H1 (cell line): Measurements from ENCODE around the gene PFKM.

Source experiments
- CEBPB ChIP-seq: IDR thresholded peaks from 2 replicates; pipeline ENCODE4 v1.6.1; 2012; ENCODE audit warnings: low read depth, low read length
- EP300 ChIP-seq, 2 experiments: IDR thresholded peaks; 1 replicate in 1 of 2; 2 replicates in 1 of 2; pipeline ENCODE4 v1.6.1; 2011 to 2012; ENCODE audit warnings: low read depth in 2 of 2, low read length in 2 of 2, mild to moderate bottlenecking in 2 of 2, borderline replicate concordance in 1 of 2, inconsistent platforms in 1 of 2, moderate library complexity in 1 of 2
- FOSL1 ChIP-seq: IDR thresholded peaks from 2 replicates; pipeline ENCODE4 v1.6.1; 2011; ENCODE audit warnings: mild to moderate bottlenecking, low read depth, low read length, moderate library complexity; ENCODE audit not compliant: insufficient read depth
- JUN ChIP-seq: IDR thresholded peaks from 2 replicates; pipeline ENCODE4 v1.6.1; 2011; ENCODE audit warnings: low read depth, mild to moderate bottlenecking, improper control_type of control experiment, low read length
- JUND ChIP-seq: IDR thresholded peaks from 2 replicates; pipeline ENCODE4 v1.6.1; 2011; ENCODE audit warnings: mild to moderate bottlenecking, improper control_type of control experiment, low read length
- PHF8 ChIP-seq: fragments of 200-600 bp; sonication (generic); conservative IDR thresholded peaks from 2 replicates; pipeline ENCODE4 v1.7.1; 2012; ENCODE audit warnings: low read depth, mild to moderate bottlenecking, inconsistent platforms, low read length, moderate library complexity
- POLR2A ChIP-seq, 2 experiments: IDR thresholded peaks; 1 replicate in 1 of 2; 2 replicates in 1 of 2; pipeline ENCODE4 v1.6.1; 2011; ENCODE audit warnings: low read depth in 2 of 2, low read length in 2 of 2, mild to moderate bottlenecking in 2 of 2; ENCODE audit errors: control extremely low read depth in 1 of 2
- RFX5 ChIP-seq: IDR thresholded peaks from 2 replicates; pipeline ENCODE4 v1.6.1; 2011; ENCODE audit warnings: low read depth, low read length, improper control_type of control experiment, borderline replicate concordance
- SP1 ChIP-seq: IDR thresholded peaks from 2 replicates; pipeline ENCODE4 v1.6.1; 2011; ENCODE audit warnings: low read depth, low read length
- SRF ChIP-seq: IDR thresholded peaks from 2 replicates; pipeline ENCODE4 v1.6.1; 2011; ENCODE audit warnings: mild to moderate bottlenecking, low read depth, low read length, moderate library complexity
- YY1 ChIP-seq: IDR thresholded peaks from 2 replicates; pipeline ENCODE4 v1.6.1; 2011; ENCODE audit warnings: low read depth, mild to moderate bottlenecking, low read length
- TF ChIP-seq, protein P1 (sequence below), 3 experiments: IDR thresholded peaks; 1 replicate in 2 of 3; 2 replicates in 1 of 3; pipeline versions ENCODE4 v1.5.1 to v1.6.1; 2011; ENCODE audit warnings: low read length in 3 of 3, mild to moderate bottlenecking in 3 of 3, inconsistent platforms in 2 of 3, low read depth in 1 of 3, moderate library complexity in 1 of 3; ENCODE audit not compliant: insufficient read depth in 1 of 3; ENCODE audit errors: control extremely low read depth in 1 of 3
- TF ChIP-seq, protein P2 (sequence below): IDR thresholded peaks from 2 replicates; pipeline ENCODE4 v1.6.1; 2012; ENCODE audit warnings: inconsistent platforms
- TF ChIP-seq, protein P3 (sequence below): IDR thresholded peaks from 2 replicates; pipeline ENCODE4 v1.6.1; 2012; ENCODE audit warnings: inconsistent platforms

DNA sequence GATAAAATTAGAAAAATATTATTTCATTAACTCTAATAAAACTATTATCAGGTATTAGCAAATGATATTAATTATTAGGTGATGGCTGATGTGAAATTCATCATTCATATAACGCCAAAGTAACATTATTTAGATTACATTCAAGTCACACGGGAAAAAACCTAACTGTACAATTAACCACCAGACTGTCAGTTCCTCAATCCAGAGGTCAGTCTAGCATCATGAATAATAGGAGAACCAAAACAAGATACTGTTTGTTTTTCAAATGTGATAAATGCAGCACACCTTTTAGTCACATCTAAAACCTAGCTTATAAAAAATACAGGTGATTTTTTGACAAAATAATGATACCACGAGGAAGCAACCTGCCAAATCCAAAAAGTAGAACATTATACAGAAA lies 32.8 kb upstream of the PFKM start:
- TF ChIP-seq EP300 (IDR thresholded peaks at IDR 0.05; ENCODE audit: borderline replicate concordance in 1 of 2, low read depth in 2 of 2, low read length in 2 of 2) (no peak), POLR2A (IDR thresholded peaks at IDR 0.05; ENCODE audit: control extremely low read depth in 1 of 2, low read depth in 2 of 2, low read length in 2 of 2) (no peak), RFX5 (no peak), JUND (no peak), SRF (no peak), FOSL1 (no peak), CEBPB (no peak), PHF8 (no peak), SP1 (no peak), JUN (no peak), YY1 (no peak)
- TF ChIP-seq, protein P1, sequence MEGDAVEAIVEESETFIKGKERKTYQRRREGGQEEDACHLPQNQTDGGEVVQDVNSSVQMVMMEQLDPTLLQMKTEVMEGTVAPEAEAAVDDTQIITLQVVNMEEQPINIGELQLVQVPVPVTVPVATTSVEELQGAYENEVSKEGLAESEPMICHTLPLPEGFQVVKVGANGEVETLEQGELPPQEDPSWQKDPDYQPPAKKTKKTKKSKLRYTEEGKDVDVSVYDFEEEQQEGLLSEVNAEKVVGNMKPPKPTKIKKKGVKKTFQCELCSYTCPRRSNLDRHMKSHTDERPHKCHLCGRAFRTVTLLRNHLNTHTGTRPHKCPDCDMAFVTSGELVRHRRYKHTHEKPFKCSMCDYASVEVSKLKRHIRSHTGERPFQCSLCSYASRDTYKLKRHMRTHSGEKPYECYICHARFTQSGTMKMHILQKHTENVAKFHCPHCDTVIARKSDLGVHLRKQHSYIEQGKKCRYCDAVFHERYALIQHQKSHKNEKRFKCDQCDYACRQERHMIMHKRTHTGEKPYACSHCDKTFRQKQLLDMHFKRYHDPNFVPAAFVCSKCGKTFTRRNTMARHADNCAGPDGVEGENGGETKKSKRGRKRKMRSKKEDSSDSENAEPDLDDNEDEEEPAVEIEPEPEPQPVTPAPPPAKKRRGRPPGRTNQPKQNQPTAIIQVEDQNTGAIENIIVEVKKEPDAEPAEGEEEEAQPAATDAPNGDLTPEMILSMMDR (IDR thresholded peaks at IDR 0.05; ENCODE audit: control extremely low read depth in 1 of 3, insufficient read depth in 1 of 3, low read depth in 1 of 3, low read length in 3 of 3): no peak
- TF ChIP-seq, protein P2, sequence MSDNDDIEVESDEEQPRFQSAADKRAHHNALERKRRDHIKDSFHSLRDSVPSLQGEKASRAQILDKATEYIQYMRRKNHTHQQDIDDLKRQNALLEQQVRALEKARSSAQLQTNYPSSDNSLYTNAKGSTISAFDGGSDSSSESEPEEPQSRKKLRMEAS: no peak
- TF ChIP-seq, protein P3, sequence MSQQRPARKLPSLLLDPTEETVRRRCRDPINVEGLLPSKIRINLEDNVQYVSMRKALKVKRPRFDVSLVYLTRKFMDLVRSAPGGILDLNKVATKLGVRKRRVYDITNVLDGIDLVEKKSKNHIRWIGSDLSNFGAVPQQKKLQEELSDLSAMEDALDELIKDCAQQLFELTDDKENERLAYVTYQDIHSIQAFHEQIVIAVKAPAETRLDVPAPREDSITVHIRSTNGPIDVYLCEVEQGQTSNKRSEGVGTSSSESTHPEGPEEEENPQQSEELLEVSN: no peak
